ENCODE measurements around the gene ADGRF5. TPM values are rescaled to one million over a fixed set of nuclear protein-coding genes. Genes with fewer than 3 reads are reported as not detected.

The ADGRF5 gene
- total and polyA plus RNA-seq, 3 donors from 2014 or later: 8.8 to 13.1 (median 12.2) TPM

GRCh38 chr6:46915866-46916265 lies 5.9 kb downstream of the ADGRF5 start:
- H3K27ac ChIP-seq: no peak overlapping the region
- WGBS, 2 donors: 80 to 89% methylated on average over 4 of the region's 4 CpGs
- intact Hi-C loops (cut with DNase I; ENCODE audit: low total_unique reads): no loop called here
- H3K36me3 ChIP-seq (ENCODE audit: low read depth, missing control alignments): no peaks in the 10 kb centered on the region
- TF ChIP-seq CTCF (IDR thresholded peaks at IDR 0.05) (no peak), POLR2A (IDR thresholded peaks at IDR 0.05) (no peak)
- no peaks in the 10 kb centered on the region for H3K9me3 ChIP-seq
- H3K4me1 ChIP-seq: peaks cover 21% of the 10 kb centered on the region
- no peaks in the 10 kb centered on the region for H3K27me3 ChIP-seq
- no peak for DNase-seq
- no peak overlapping the region for H3K4me3 ChIP-seq

GRCh38 chr6:46915380-46915779 lies 6.4 kb downstream of the ADGRF5 start:
- Histone ChIP-seq H3K27me3 (no peaks in the 10 kb centered on the region), H3K36me3 (ENCODE audit: low read depth, missing control alignments) (no peaks in the 10 kb centered on the region), H3K4me3 (no peak overlapping the region), H3K9me3 (no peaks in the 10 kb centered on the region), H3K27ac (peak overlapping the region in 1 of 2 donors; percentile 10), H3K4me1 (peaks cover 21% of the 10 kb centered on the region)
- no peak for DNase-seq
- intact Hi-C loops (cut with DNase I; ENCODE audit: low total_unique reads): no loop called here
- TF ChIP-seq CTCF (IDR thresholded peaks at IDR 0.05): no peak
- no peak for TF ChIP-seq POLR2A (IDR thresholded peaks at IDR 0.05)

- intact Hi-C loops (cut with DNase I; ENCODE audit: low total_unique reads): no loop called here
- H3K4me3 ChIP-seq: no peak overlapping the region
- TF ChIP-seq POLR2A (IDR thresholded peaks at IDR 0.05) (no peak), CTCF (IDR thresholded peaks at IDR 0.05) (no peak)
- H3K9me3 ChIP-seq: no peaks in the 10 kb centered on the region
- H3K27ac ChIP-seq: peak overlapping the region in 1 of 2 donors; percentile 10
- no peaks in the 10 kb centered on the region for H3K27me3 ChIP-seq
- peaks cover 21% of the 10 kb centered on the region for H3K4me1 ChIP-seq
- no peak for DNase-seq
- 49 to 50% methylated on average over 4 of the region's 4 CpGs for WGBS, 2 donors
- no peaks in the 10 kb centered on the region for H3K36me3 ChIP-seq (ENCODE audit: low read depth, missing control alignments)
Observed at GRCh38 chr6:46914279-46914810, 7.4 kb downstream of the ADGRF5 start.

- no peak overlapping the region for H3K4me3 ChIP-seq
- no peaks in the 10 kb centered on the region for H3K9me3 ChIP-seq
- WGBS, 2 donors: 72 to 74% methylated on average over 2 of the region's 2 CpGs
- no peak for TF ChIP-seq POLR2A (IDR thresholded peaks at IDR 0.05)
- no peak for TF ChIP-seq CTCF (IDR thresholded peaks at IDR 0.05)
- no peaks in the 10 kb centered on the region for H3K36me3 ChIP-seq (ENCODE audit: low read depth, missing control alignments)
- no peak overlapping the region for H3K27ac ChIP-seq
- no peaks in the 10 kb centered on the region for H3K27me3 ChIP-seq
- peaks cover 10% of the 10 kb centered on the region for H3K4me1 ChIP-seq
- intact Hi-C loops (cut with DNase I; ENCODE audit: low total_unique reads): no loop called here
- no peak for DNase-seq
Observed at GRCh38 chr6:46909371-46909770, 12.4 kb downstream of the ADGRF5 start.

- no peak for TF ChIP-seq CTCF (IDR thresholded peaks at IDR 0.05)
- TF ChIP-seq POLR2A (IDR thresholded peaks at IDR 0.05): no peak
- intact Hi-C loops (cut with DNase I; ENCODE audit: low total_unique reads): no loop called here
- WGBS, 2 donors: 92 to 94% methylated on average over 3 of the region's 3 CpGs
Observed at GRCh38 chr6:46906776-46907175, 15.0 kb downstream of the ADGRF5 start.

More at GRCh38 chr6:46906776-46907175, 15.0 kb downstream of the ADGRF5 start:
- Histone ChIP-seq H3K27ac (no peak overlapping the region), H3K36me3 (ENCODE audit: low read depth, missing control alignments) (no peaks in the 10 kb centered on the region), H3K4me3 (no peak overlapping the region), H3K27me3 (no peaks in the 10 kb centered on the region), H3K4me1 (no peaks in the 10 kb centered on the region), H3K9me3 (no peaks in the 10 kb centered on the region)
- no peak for DNase-seq

Data from testis (tissue), 3 donors.